Measurements from ENCODE around the gene CSNK1A1L. TPM values are rescaled to one million over a fixed set of nuclear protein-coding genes. Genes with fewer than 3 reads are reported as not detected.

CSNK1A1L gene
- total and polyA plus RNA-seq, 2 donors (not counting 1 experiment from before 2014, with no cell fraction given), result not detected

GRCh38 chr13:37072024-37072423 lies 33.4 kb downstream of the CSNK1A1L start:
- no peak overlapping the region for H3K27ac ChIP-seq (ENCODE audit: insufficient read depth, low read length)

GRCh38 chr13:37070956-37071355 lies 34.5 kb downstream of the CSNK1A1L start:
- Histone ChIP-seq H4K20me1 (ENCODE audit: control insufficient read depth, extremely low read depth, insufficient read depth, low read length) (no peaks in the 10 kb centered on the region), H3K27me3 (ENCODE audit: control insufficient read depth, insufficient read depth, low read length) (no peaks in the 10 kb centered on the region), H3K4me2 (ENCODE audit: extremely low read depth, insufficient read depth, low read length) (no peak overlapping the region), H3K9me3 (ENCODE audit: control insufficient read depth, insufficient read depth, low read depth, low read length) (no peaks in the 10 kb centered on the region), H3K4me1 (ENCODE audit: control insufficient read depth, extremely low read depth, insufficient read depth, low read length) (no peaks in the 10 kb centered on the region), H3K27ac (ENCODE audit: insufficient read depth, low read length) (no peak overlapping the region), H3K4me3 (replicated peaks in 1 of 4; ENCODE audit: control extremely low read depth in 1 of 4, insufficient read depth in 1 of 4, low read depth in 3 of 4, low read length in 4 of 4) (no peak overlapping the region), H2AFZ (ENCODE audit: low read length) (no peak overlapping the region), H3K36me3 (ENCODE audit: control insufficient read depth, insufficient read depth, low read length) (no peaks in the 10 kb centered on the region), H3K79me2 (ENCODE audit: control insufficient read depth, insufficient read depth, low read length) (no peaks in the 10 kb centered on the region), H3K9ac (ENCODE audit: insufficient read depth, low read length) (no peak overlapping the region)
- peak in 1 of 2 donors; percentile 56 for DNase-seq (ENCODE audit: low read depth in 2 of 2)
- TF ChIP-seq CTCF (conservative IDR thresholded peaks at IDR 0.05 in 1 of 2, IDR thresholded peaks at IDR 0.05 in 1 of 2; ENCODE audit: low read depth in 1 of 2, low read length in 2 of 2), result no peak
- no peak for TF ChIP-seq EZH2 (IDR thresholded peaks at IDR 0.05; ENCODE audit: low read length, missing control alignments)

More at GRCh38 chr13:37072024-37072423, 33.4 kb downstream of the CSNK1A1L start:
- no peaks in the 10 kb centered on the region for H4K20me1 ChIP-seq (ENCODE audit: control insufficient read depth, extremely low read depth, insufficient read depth, low read length)
- TF ChIP-seq EZH2 (IDR thresholded peaks at IDR 0.05; ENCODE audit: low read length, missing control alignments) (no peak), CTCF (conservative IDR thresholded peaks at IDR 0.05 in 1 of 2, IDR thresholded peaks at IDR 0.05 in 1 of 2; ENCODE audit: low read depth in 1 of 2, low read length in 2 of 2) (no peak)
- H3K9me3 ChIP-seq (ENCODE audit: control insufficient read depth, insufficient read depth, low read depth, low read length), result no peaks in the 10 kb centered on the region
- H3K4me3 ChIP-seq (replicated peaks in 1 of 4; ENCODE audit: control extremely low read depth in 1 of 4, insufficient read depth in 1 of 4, low read depth in 3 of 4, low read length in 4 of 4), result no peak overlapping the region
- no peaks in the 10 kb centered on the region for H3K79me2 ChIP-seq (ENCODE audit: control insufficient read depth, insufficient read depth, low read length)
- no peaks in the 10 kb centered on the region for H3K4me1 ChIP-seq (ENCODE audit: control insufficient read depth, extremely low read depth, insufficient read depth, low read length)
- H3K4me2 ChIP-seq (ENCODE audit: extremely low read depth, insufficient read depth, low read length), result no peak overlapping the region
- no peak for DNase-seq (ENCODE audit: low read depth in 2 of 2)
- no peaks in the 10 kb centered on the region for H3K27me3 ChIP-seq (ENCODE audit: control insufficient read depth, insufficient read depth, low read length)
- H3K9ac ChIP-seq (ENCODE audit: insufficient read depth, low read length), result no peak overlapping the region
- H3K36me3 ChIP-seq (ENCODE audit: control insufficient read depth, insufficient read depth, low read length), result no peaks in the 10 kb centered on the region
- H2AFZ ChIP-seq (ENCODE audit: low read length), result no peak overlapping the region

GRCh38 chr13:37070145-37070695 lies 35.2 kb downstream of the CSNK1A1L start:
- Histone ChIP-seq H3K4me3 (replicated peaks in 1 of 4; ENCODE audit: control extremely low read depth in 1 of 4, insufficient read depth in 1 of 4, low read depth in 3 of 4, low read length in 4 of 4) (no peak overlapping the region), H3K4me2 (ENCODE audit: extremely low read depth, insufficient read depth, low read length) (no peak overlapping the region), H3K4me1 (ENCODE audit: control insufficient read depth, extremely low read depth, insufficient read depth, low read length) (no peaks in the 10 kb centered on the region), H3K79me2 (ENCODE audit: control insufficient read depth, insufficient read depth, low read length) (no peaks in the 10 kb centered on the region), H3K27ac (ENCODE audit: insufficient read depth, low read length) (no peak overlapping the region), H3K9me3 (ENCODE audit: control insufficient read depth, insufficient read depth, low read depth, low read length) (no peaks in the 10 kb centered on the region), H4K20me1 (ENCODE audit: control insufficient read depth, extremely low read depth, insufficient read depth, low read length) (no peaks in the 10 kb centered on the region), H3K36me3 (ENCODE audit: control insufficient read depth, insufficient read depth, low read length) (no peaks in the 10 kb centered on the region), H3K27me3 (ENCODE audit: control insufficient read depth, insufficient read depth, low read length) (no peaks in the 10 kb centered on the region), H3K9ac (ENCODE audit: insufficient read depth, low read length) (no peak overlapping the region), H2AFZ (ENCODE audit: low read length) (no peak overlapping the region)
- DNase-seq (ENCODE audit: low read depth in 2 of 2), result no peak
- TF ChIP-seq EZH2 (IDR thresholded peaks at IDR 0.05; ENCODE audit: low read length, missing control alignments), result no peak
- no peak for TF ChIP-seq CTCF (conservative IDR thresholded peaks at IDR 0.05 in 1 of 2, IDR thresholded peaks at IDR 0.05 in 1 of 2; ENCODE audit: low read depth in 1 of 2, low read length in 2 of 2)
